ENCODE data around the gene HK1.
"Not testable (repeated sequence)": the region's sequence is repeated elsewhere in the genome, so short reads cannot be mapped to it uniquely, and the experiment has no call there.

Gene HK1

DNA sequence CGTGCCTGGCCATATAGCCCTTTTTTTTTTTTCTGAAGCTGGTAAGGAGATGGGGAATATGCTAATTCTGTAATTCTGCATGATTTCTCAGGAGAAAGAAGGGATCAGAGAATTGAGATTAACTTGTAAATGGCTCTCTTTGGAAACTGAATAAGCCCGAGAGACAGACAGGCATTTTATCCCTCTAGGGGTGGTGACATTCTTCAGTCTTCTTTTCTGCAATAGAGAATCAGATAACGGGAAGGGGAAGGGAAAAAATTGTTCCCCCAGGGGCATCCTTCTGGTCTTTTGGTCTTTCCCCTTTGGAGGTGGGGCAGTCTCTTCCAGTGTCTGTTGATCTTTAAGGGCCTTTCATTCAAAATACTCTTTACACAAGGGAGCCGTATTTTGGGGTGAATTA, 34.2 kb downstream of the HK1 start:
- ATAC-seq (no peak), DNase-seq (no peak)

DNA sequence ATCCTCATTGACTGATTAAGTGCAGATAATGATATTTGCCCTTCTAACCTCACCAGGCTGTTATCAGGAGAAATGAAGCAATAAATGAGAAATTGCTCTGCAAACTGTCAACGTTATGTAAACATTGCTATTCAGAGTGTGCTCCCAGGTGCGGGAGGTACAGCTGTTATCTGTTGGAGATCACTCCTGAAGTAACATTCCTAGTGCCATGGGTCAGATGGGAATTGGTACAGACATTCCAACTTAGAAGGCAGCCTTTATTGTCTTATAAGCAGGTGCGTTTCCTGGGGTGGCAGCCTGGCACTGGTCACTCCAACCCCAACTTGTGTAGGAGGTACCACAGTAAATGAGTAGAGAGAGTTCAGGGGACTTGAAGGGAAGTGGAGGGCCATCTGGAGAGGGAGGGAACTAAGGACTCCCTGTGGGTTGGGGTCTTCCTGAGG, 36.8 kb downstream of the HK1 start:
- no peak for DNase-seq

DNA sequence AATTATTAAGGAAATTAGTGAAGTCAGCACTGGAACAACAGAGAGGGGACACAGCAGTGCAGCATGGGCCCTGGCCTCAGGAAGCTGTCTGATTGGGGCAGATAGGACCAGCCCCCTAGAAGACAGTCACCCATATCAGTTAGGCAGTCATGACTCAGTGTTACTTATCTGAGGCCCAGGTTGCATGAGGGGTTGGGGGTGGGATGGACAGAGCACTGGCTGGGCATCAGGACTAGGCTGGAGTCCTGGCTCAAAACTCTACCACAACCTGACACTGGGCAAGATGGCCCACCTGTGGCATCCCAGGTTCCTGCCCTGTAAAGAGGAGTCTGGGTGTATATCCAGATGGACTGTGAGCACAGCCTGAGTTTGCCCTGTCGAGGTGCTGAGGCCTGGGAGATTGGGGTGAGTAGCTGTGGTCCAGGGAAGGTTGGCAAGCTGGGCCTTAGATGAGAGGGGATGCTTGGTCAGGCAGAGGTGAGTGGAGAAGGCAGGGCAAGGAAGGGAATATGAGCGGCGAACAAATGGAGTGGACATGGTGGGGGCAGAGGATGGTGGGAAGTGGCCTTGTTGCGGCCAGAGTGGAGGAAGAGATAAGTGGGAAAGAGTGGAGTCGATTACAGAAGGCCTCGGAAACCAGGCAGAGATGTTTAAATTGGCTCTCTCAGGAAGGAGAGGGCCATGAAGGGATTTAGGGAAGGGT, 37.5 kb downstream of the HK1 start:
- no peak for ATAC-seq
- peak; percentile 11 for DNase-seq

More for the DNA sequence above, 36.8 kb downstream of the HK1 start:
- ATAC-seq = no peak

DNA sequence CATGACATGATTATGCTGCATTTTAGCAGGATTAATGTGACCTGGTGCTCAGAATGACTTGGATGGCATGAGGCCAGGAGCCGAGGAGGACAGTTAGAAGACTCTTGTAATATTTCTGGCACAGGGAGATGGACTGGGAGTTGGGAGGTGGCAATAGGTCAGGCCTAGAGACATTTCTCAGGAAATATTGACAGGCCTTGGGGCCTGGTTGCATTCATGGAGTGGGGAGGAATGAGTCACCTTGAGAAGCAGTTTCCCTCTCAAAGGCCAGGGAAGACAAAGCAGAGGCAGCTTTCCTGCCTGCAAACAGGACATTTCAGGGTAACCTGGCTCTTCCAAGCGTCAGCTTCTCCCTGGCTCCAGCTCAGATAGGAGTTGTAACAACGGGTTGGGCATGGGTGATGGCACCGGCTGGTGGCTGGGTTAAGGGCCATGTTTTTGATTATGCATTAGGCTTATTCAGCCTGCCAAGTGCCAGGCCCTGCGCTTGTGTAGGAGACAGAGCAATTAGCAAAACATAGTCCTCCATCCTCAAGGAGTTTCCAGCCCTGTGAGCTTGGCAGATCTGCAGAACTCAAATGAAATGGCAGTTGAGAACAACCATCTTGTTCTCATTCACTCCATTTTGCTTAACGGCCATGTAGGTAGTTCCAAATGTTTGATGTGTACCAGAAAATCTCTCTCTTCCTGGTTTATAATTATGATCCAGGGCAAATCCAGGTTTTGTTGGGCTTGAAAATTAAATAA, 38.2 kb downstream of the HK1 start:
- ATAC-seq (no peak), DNase-seq (peak; percentile 14)

DNA sequence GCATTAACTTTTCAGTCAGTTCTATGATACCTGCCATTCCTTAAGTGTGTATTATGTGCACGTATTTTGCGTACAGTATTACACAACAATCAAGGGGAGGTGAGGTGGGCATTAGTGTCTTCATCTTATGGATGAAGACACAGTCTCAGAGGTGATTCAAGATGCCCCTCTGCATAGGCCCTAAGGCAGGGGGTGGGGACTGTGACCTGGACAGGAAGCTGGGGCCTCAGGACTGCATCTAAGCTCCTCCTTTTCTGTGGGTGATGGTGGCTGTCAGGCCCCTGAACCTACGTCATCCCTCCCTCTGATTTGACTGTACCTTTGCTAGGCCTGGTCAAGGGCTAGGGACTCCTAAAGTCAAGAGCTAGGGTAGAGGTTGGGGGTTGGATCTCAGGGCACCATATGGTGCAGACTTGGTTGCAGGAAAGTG, 38.9 kb downstream of the HK1 start:
- DNase-seq = peak; percentile 66
- ATAC-seq = peak; percentile 39

DNA sequence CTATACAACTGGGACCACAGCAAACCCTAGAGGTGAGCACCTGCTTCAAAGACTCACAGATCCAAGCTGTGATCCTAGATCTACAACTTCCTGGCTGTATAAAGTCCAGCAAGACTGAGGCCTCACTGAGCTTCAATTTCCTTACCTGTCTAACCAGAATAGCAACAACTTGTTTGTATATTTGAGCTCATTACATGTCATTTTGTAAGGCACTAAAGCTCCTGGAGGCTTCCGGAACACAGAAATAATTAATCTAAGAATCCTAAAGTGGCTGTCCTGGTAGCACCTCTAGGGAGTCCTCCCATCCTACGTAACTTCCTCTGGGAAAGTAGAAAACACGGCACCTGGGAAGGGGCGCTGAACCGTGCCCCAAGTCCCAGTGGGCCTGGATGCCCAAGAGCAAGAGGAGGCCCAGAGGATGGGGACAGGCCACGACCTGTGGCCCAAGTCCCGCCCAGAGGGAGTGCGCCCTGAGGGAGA, 39.4 kb downstream of the HK1 start:
- ATAC-seq = no peak
- DNase-seq = no peak

DNA sequence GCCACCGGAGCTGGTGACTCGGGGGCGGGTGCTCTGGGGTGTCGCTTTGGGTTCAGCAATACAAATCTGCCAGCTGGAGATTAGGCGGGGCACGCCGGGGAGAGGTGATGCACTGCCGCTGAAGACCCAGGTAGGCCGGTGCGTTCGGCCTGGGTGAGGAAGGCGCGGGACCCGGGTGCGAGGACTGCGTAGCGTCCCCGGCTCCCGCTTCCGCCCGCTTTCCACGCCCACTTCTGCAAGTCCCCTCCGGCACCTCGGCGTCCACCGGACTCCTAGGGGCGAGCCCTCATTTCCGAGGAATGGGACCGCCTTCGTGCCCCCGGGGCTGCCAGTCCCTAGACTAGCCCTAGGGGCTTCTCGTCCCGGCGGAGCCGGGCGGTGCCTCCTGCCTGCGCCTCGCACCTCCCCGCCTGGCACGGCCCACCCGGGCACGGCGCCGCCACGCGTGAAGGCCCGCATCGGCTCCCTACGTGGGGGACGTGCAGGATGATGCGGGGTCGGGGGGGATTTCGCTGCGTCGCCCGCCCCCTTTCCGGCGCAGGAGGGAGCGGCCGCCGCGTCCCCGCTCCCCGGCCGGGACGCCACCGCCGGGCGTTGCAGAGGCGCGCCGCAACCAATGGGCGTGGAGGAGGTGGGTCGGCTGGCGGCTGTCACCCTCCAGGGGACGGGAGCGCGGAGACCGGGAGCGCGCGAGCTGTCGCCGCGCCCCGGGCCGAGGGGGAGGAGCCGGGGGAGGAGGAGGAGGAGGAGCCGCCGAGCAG, 40.0 kb downstream of the HK1 start:
- peak; percentile 88 for ATAC-seq
- DNase-seq = peak; percentile 95

DNA sequence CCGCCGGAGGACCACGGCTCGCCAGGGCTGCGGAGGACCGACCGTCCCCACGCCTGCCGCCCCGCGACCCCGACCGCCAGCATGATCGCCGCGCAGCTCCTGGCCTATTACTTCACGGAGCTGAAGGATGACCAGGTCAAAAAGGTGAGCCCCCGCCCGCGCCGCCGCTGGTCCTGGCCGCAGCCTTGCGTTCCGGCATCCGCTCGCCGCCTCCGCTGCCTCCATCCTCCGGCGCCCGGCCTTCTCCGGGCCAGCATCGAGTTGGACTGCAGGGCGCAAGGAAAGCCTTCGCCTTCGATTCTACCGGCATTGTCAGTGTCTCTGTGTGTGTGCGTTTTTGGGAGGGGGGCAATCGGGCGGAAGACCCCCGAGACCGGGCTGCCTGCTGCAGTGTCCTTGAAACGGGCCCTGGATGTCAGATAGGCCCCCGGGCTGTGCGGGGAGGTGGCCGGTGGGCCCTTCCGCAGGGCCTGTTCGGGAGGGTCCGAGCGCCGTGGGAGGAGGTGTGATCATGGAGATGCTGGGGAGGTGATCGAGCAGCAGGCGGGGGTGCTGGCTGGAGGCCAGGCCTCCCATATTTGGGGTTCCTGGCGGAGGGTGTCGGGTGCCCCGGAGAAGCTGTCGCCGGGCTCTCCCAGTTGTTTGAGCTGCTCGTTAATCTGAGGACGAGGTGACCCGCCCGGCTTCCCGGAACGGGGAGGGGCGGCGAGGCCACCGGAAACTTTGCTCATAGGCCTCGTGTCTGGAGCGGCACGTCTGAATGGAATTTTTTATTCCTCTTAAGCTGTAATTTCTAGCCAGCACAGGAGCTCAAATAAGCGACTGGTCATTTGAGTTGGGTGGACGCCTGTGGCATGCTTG, 40.8 kb downstream of the HK1 start:
- peak; percentile 19 for ATAC-seq
- peak; percentile 82 for DNase-seq

DNA sequence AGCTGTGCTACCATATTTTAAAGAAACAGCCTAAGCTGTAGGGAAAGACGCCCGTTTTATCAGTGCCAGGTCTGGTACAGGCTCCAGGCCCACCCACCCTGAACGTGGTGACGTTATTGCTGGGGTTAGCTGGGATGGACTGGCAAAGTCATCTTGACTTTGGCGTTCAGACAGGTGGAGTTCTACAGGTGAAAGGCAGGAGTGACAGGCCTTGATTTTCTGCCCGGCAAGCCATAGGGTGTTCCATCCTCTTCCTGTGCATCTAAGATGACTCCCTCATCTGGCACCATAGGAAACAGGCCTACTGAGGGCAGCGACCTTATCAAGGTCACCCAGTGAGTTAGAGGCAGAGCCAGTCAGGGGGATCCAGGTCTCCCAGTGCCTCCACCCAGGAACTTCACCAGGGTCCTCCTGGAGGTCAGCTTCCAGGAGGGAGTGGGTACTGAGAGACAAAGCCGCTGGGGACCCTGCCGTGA, 41.6 kb downstream of the HK1 start:
- ATAC-seq (no peak), DNase-seq (peak; percentile 20)

DNA sequence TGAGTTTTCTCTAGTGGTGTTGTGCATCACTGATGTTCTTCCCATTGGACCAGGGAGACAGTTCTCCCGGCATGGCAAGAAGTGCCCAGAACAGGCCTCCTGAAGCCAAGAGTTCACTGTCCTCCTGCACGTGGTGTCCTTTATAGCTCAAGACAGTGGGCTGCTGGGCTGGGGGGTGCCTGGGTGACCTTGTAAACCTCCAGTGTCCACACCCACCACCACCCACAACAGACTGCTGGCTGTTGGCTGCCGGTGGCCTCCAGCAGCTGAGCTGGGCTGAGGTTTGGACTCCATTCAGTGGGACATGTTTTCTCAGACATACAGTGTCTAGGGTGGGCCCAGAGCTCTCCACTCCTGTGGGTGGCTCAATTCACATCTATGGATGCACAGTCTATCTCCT, 42.2 kb downstream of the HK1 start:
- DNase-seq (no peak), ATAC-seq (no peak)

DNA sequence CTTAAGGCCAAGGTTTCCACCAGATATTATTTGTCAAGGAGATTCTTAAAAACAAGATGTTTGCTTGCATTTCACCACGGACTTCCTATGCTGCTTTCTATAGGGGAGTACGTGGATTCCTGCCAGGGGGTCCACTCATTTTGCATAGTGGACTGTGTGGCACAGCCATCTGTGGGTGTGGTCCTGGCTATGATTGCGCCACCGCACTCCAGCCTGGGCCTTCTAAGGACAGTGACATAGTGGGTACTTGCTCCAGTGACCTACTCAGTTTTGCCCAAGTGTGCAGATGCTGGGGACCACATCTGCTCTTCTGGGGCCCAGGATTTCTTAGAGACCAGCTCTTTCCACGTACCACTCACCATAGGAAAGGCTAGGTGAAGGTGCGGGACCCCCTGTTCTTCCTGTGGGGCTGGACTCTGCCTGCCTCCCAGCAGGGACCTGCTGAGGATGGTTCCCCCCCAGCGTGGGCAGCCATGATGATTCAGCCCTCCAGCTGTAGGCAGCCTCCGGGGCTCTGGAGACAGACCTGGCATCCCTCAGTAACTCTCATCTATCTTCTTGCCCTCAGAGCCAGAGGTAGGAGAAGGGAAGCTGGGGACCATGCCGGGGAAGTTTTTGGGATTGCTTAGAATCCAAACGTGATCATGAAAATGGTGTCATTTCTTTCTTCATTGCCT, 42.9 kb downstream of the HK1 start:
- DNase-seq (peak; percentile 15), ATAC-seq (no peak)

DNA sequence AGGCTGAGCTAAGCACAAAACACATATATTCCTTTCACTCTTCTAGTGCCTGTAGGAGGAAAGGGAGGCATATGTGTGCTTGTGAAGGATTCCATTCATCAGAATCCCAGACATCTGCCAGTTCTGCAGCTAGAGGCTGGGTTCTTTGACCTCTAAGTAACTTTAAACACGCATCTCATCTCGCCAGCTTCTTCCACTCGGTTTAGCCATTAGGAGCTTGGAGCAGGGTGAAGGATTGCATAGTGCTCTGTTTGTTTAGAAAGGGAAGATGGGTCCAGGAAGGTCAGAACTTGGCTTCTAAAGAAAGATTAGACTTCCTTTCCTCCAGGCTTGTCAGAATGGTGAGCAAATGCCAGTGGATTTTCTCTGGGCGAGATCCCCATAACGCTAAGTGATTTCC, 43.6 kb downstream of the HK1 start:
- DNase-seq = no peak
- no peak for ATAC-seq

DNA sequence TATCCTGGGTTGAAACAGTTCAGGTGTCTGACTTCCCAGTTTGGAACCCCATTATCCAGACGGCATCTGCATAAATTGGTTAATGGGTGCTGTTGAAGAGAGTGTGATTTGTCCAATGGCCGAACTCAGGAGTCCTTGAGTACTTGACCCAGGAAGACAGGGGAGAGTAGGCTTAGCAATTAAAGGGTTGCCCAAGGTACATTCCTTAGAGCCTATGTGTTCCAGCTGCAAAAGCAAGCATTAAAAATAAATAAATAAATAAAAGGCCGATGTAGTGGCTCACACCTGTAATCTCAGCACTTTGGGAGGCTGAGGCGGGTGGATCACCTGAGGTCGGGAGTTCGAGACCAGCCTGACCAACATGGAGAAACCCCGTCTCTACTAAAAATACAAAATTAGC, 44.0 kb downstream of the HK1 start:
- not testable (repeated sequence) for DNase-seq, ATAC-seq

DNA sequence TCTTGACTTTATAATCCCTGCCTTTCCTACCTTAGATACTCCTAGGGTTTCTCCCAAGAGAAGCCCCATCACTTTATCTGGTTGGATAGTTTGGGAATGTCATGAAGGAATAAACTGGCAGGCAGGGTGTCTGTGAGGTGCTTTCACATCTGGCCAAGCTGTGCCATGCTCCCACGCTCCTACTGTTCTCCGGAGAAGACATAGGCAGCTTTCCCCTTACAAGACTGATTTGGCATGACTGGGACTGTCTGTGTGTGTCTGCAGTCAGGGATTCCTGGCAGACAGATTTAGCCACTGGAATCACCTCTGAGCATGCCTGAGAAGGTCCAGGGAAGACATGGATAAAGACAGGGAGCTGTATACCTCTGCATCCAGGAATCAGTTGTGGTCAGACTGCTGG, 45.3 kb downstream of the HK1 start:
- no peak for ATAC-seq
- no peak for DNase-seq

DNA sequence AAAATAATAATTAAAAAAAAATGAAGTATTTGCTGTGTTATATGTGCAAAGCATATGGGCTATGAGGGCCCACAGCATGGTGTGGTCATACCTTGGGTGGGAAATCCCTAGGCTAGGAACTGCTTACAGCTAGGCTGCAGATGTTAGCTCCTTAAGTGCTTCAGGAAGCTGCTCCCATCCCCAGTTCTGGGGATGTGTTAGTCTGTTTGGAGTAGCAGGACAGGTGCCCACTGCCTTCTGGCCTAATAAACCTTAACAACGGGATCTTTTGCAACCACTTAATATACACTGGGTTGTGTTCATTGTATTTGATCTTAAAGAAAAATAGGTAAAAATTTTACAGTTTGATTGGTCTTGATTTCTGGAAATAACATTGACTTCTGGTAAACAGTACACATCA, 46.3 kb downstream of the HK1 start:
- DNase-seq = no peak

DNA sequence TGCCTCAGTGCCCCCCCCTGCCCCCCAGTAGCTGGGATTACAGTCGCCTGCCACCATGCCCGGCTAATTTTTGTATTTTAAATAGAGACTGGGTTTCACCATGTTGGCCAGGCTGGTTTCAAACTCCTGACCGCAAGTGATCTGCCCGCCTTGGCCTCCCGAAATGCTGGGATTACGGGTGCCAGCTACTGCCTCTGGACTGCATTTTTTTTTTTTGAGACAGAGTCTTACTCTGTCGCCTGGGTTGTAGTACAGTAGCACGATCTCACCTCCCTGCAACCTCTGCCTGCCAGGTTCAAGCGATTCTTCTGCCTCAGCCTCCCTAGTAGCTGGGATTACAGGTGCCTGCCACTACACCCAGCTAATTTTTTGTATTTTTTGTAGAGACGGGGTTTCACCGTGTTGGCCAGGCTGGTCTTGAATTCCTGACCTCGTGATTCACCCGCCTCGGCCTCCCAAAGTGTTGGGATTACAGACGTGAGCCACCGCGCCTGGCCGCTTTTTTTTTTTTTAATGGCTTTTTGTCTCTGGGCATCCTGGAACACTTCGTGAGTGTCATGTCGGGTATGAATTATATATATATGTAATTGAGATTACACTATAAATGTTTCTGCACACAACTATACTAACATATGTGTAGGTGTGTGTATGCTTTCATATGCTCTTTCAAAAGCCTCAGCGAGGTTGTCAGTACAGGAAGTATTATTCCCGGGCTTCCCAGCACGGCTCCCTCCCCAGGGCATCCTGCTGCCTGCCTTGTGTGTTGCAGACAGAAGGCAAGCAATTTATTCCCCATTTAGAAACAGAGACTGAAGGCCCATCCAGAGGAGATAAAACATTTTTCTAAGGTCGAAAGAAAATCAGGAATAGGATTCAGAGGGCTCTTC, 47.6 kb downstream of the HK1 start:
- not testable (repeated sequence) for DNase-seq, ATAC-seq

More for the DNA sequence above, 46.3 kb downstream of the HK1 start:
- ATAC-seq = no peak

DNA sequence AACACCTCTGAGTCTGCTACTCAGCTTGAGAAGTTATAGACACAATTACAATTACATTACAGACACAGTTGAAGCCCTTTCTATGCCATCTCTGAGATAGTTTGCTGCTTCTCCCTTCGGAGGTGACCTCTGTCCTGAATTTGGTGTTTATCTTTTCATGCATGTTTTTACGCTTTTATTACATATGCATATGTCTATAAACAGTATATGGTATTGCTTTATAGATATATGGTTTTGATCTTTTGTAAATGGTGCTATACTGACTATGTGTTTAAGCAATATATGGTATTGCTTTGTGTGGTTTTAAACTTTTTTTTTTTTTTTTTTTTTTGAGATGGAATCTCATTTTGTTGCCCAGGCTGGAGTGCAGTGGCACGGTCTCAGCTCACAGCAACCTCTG, 48.4 kb downstream of the HK1 start:
- ATAC-seq (no peak), DNase-seq (no peak)

DNA sequence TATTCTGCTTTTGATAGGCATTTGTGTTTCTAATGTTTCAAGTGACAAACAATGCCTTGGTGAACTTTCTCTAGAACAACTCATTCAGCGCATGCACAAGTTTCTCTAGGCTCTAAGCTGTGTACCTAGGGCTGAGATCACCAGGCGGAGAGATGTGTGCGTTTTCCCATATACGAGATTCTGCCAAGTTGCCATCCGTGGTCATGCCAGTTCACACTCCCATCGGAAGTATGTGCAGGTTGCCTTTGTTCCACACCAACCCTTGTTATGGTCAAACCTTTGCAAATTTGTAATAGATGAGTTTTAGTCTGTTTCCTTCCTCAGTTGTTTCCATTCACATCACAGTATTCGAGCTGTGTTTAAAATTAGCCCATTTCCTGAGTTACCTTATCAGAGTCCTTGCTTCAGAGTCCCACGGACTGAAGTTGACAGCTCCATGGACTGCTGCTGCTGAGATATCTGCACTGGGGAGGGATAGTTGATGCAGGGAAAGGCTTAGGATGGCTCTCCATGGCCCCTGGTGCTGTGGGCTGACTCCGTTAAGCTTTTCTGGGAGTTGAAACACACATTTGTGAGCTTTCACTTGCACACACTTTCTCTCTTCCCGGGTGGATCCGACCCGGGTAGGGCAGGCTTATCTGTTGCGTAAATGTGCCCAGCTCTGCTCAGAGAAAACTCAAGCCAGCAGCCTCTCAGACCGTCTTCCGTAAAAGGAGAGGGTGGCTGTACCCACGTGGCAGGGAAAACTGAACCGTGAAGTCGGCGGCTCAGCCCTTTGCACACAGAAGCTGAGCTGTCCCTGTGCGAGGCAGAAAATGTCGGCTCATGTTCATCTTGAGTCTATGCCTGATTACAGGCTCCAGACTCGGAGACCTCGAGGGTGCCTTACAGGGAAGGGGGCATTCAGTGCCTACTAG, 49.4 kb downstream of the HK1 start:
- DNase-seq = peak; percentile 41

DNA sequence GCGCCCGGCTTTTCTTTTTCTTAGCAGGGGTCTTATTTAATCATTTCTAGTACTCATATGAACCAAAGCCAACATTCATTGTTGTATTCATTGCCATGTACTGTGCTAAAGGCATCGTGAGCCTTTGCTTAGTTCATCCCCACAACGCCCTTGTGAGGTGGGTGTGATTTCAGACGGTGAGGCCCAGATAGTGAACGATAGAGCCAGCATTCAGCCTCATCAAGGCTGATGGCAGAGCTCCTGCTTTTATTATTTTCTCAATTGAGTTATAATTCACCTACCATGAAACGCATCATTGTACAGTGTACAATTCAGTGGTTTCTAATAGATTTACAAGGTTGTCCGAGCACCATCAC, 50.1 kb downstream of the HK1 start:
- DNase-seq (no peak), ATAC-seq (no peak)

More for the DNA sequence above, 49.4 kb downstream of the HK1 start:
- ATAC-seq = peak; percentile 73

All from stimulated activated naive CD8-positive, alpha-beta T cell treated with anti-CD3 and anti-CD28 coated beads, Interleukin-15, Interleukin-2, amounts not matched to agents 100 U/mL and 50 U/mL, for 24 hours (primary cell).